ENCODE data around the gene PIP4K2A.

GRCh38 chr10:22544325-22545068 lies 169.9 kb downstream of the PIP4K2A start:
- TF ChIP-seq CTCF (IDR thresholded peaks at IDR 0.05; ENCODE audit: extremely low read depth in 1 of 2, insufficient read depth in 1 of 2, low read depth in 1 of 2, low read length in 2 of 2) (no peak), POLR2AphosphoS5 (IDR thresholded peaks at IDR 0.05; ENCODE audit: insufficient read depth, low read depth, low read length) (no peak), FOS (IDR thresholded peaks at IDR 0.05; ENCODE audit: borderline replicate concordance, insufficient read depth, low read length) (no peak), MYC (IDR thresholded peaks at IDR 0.05; ENCODE audit: low read depth, low read length) (no peak), EZH2 (IDR thresholded peaks at IDR 0.05; ENCODE audit: borderline replicate concordance, low read depth, low read length, severe bottlenecking) (no peak), GATA2 (IDR thresholded peaks at IDR 0.05; ENCODE audit: insufficient read depth, insufficient read length, low read depth, low read length) (no peak), POLR2A (IDR thresholded peaks at IDR 0.05; ENCODE audit: low read depth, low read length) (no peak), MAX (IDR thresholded peaks at IDR 0.05; ENCODE audit: insufficient read depth, insufficient read length) (no peak)
